KMS-11 (cell line): ENCODE measurements around the gene SCAPER.

Source experiments
- H2AFZ ChIP-seq: fragments of 200-600 bp; sonication (generic); 2 replicates; pipeline ENCODE4 v1.6.1; 2016; ENCODE audit warnings: antibody characterized with exemption, mixed run types, low read depth
- H3K27ac ChIP-seq: fragments of 200-600 bp; sonication (generic); 2 replicates; pipeline ENCODE4 v1.6.1; 2016; ENCODE audit warnings: mild to moderate bottlenecking, mixed run types
- H3K27me3 ChIP-seq: fragments of 200-600 bp; sonication (generic); 2 replicates; pipeline ENCODE4 v1.6.1; 2017; ENCODE audit warnings: mild to moderate bottlenecking, low read depth, mixed run types, moderate library complexity; ENCODE audit not compliant: insufficient read depth
- H3K36me3 ChIP-seq: fragments of 200-600 bp; sonication (generic); 2 replicates; pipeline ENCODE4 v1.6.1; 2017; ENCODE audit warnings: mild to moderate bottlenecking, mixed run types; ENCODE audit not compliant: insufficient read depth
- H3K4me1 ChIP-seq: fragments of 200-600 bp; sonication (generic); 2 replicates; pipeline ENCODE4 v1.6.1; 2016; ENCODE audit warnings: mild to moderate bottlenecking, low read depth, mixed run types; ENCODE audit not compliant: poor library complexity, severe bottlenecking
- H3K4me2 ChIP-seq: fragments of 200-600 bp; sonication (generic); 2 replicates; pipeline ENCODE4 v1.7.0; 2016; ENCODE audit warnings: mild to moderate bottlenecking, mixed run types
- H3K4me3 ChIP-seq: fragments of 200-600 bp; sonication (generic); IDR thresholded peaks from 2 replicates; pipeline ENCODE4 v1.6.1; 2017; ENCODE audit warnings: low read depth, low read length, mixed read lengths; ENCODE audit not compliant: insufficient read depth
- H3K79me2 ChIP-seq: fragments of 200-600 bp; sonication (generic); 2 replicates; pipeline ENCODE4 v1.6.1; 2016; ENCODE audit warnings: low read depth, mixed run types; ENCODE audit not compliant: insufficient read depth
- H3K9ac ChIP-seq: fragments of 200-600 bp; sonication (generic); 2 replicates; pipeline ENCODE4 v1.6.1; 2016; ENCODE audit warnings: mild to moderate bottlenecking, mixed run types
- H4K20me1 ChIP-seq: fragments of 200-600 bp; sonication (generic); 2 replicates; pipeline ENCODE4 v1.6.1; 2016; ENCODE audit warnings: mild to moderate bottlenecking, mixed run types; ENCODE audit not compliant: insufficient read depth
- TF ChIP-seq, protein P1 (sequence below): fragments of 200-600 bp; sonication (generic); conservative IDR thresholded peaks from 2 replicates; pipeline ENCODE4 v1.6.1; 2017; ENCODE audit warnings: low read depth, mild to moderate bottlenecking, antibody characterized with exemption, low read length, moderate library complexity, mixed read lengths

The SCAPER gene

DNA sequence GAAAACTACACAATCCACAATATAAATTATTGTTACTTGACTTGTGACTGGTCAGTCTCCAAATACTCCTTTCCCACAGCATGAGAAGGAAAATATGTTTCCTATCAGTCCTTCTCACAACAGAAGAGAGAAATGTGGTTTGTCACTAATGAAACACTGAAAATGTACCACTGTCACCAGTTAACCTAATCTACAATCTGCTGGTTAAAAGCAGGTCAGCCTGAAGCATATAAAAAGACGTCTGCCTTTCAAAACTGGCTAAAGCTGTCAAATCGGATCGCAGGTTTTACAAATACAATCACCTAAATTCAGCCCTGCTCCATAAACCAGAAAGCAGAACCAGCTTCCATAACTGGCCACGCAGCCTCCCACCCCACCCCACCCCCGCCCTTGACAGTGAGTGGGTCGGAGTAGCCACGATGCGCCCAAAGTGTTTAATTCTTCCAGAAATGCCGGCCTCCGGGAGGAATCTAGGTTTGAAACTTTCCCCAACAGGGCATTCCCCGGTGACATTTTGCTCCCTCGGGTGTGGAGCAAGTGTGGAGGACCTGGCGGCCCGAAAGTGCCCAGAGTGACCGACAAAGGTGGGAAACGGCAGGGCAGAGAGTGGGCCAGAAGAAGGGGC lies 594.6 kb downstream of the SCAPER start:
- H2AFZ ChIP-seq = peak overlapping the region; percentile 99
- no peaks in the 10 kb centered on the region for H3K36me3 ChIP-seq
- no peak overlapping the region for H3K4me3 ChIP-seq
- peak overlapping the region; percentile 74 for H3K4me2 ChIP-seq
- H3K27ac ChIP-seq = peak overlapping the region; percentile 77
- H3K9ac ChIP-seq = peak overlapping the region; percentile 97
- TF ChIP-seq, protein P1, sequence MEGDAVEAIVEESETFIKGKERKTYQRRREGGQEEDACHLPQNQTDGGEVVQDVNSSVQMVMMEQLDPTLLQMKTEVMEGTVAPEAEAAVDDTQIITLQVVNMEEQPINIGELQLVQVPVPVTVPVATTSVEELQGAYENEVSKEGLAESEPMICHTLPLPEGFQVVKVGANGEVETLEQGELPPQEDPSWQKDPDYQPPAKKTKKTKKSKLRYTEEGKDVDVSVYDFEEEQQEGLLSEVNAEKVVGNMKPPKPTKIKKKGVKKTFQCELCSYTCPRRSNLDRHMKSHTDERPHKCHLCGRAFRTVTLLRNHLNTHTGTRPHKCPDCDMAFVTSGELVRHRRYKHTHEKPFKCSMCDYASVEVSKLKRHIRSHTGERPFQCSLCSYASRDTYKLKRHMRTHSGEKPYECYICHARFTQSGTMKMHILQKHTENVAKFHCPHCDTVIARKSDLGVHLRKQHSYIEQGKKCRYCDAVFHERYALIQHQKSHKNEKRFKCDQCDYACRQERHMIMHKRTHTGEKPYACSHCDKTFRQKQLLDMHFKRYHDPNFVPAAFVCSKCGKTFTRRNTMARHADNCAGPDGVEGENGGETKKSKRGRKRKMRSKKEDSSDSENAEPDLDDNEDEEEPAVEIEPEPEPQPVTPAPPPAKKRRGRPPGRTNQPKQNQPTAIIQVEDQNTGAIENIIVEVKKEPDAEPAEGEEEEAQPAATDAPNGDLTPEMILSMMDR = no peak
- peaks cover 54% of the 10 kb centered on the region for H3K79me2 ChIP-seq
- H3K4me1 ChIP-seq = peaks cover 13% of the 10 kb centered on the region
- H3K27me3 ChIP-seq = no peaks in the 10 kb centered on the region
- H4K20me1 ChIP-seq = peaks cover 6% of the 10 kb centered on the region; the same call in 1 of the 2 replicates

DNA sequence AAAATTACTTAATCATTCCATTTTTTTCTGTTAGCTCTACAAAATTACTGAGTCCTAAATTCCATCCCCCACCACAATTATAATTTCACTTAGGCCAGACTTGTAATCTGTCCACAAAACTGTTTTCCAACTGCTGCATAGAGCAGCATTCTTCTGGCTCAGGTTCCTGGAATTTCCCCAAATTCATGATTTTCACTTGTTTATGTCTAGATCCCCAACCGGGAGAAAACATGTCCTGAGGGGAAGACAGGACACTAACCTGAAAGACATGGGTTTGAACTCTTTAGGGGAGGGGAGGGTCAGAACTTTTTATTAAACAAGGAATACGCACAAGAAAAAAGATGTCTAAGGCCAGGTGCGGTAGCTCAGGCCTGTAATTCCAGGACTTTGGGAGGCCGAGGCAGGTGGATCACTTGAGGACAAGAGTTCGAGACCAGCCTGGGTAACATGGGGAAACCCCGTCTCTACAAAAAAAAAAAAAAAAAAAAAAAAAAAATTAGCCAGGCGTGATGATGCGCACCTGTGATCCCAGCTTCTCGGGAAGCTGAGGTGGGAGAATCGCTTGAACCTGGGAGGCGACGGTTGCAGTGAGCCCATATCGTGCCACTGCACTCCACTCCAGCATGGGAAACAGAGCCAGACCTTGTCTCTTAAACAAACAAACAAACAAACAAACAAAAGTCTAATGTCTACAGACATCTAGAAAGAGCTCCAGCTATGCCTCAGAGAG lies 595.4 kb downstream of the SCAPER start:
- no peak overlapping the region for H3K27ac ChIP-seq
- peak overlapping the region; percentile 97; the same call in 1 of the 2 replicates for H3K9ac ChIP-seq

DNA sequence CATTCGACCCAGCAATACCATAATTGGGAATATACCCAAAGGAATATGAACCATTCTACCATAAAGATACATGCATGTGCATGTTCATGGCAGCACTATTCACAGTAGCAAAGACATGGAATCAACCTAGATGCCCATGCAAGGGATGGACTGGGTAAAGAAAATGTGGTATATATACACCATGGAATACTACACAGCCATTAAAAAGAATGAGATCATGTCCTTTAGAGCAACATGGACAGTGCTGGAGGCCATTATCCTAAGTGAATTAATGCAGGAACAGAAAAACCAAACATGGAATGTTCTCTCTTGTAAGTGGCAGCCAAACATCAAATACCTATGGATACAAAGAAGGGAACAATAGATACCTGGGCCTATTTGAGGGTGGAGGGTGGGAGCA lies 601.2 kb downstream of the SCAPER start:
- no peak overlapping the region for H3K4me2 ChIP-seq
- TF ChIP-seq, protein P1 = no peak
- H4K20me1 ChIP-seq = peaks cover 23% of the 10 kb centered on the region
- no peak overlapping the region for H3K9ac ChIP-seq
- no peak overlapping the region for H2AFZ ChIP-seq
- no peak overlapping the region for H3K4me3 ChIP-seq
- no peaks in the 10 kb centered on the region for H3K36me3 ChIP-seq
- H3K27ac ChIP-seq = no peak overlapping the region
- H3K4me1 ChIP-seq = peaks cover 29% of the 10 kb centered on the region
- H3K79me2 ChIP-seq = peaks cover 94% of the 10 kb centered on the region
- no peaks in the 10 kb centered on the region for H3K27me3 ChIP-seq

More for the DNA sequence above, 595.4 kb downstream of the SCAPER start:
- H3K79me2 ChIP-seq = peaks cover 62% of the 10 kb centered on the region
- H4K20me1 ChIP-seq = peaks cover 6% of the 10 kb centered on the region; the same call in 1 of the 2 replicates
- peaks cover 13% of the 10 kb centered on the region for H3K4me1 ChIP-seq
- no peaks in the 10 kb centered on the region for H3K27me3 ChIP-seq
- TF ChIP-seq, protein P1 = no peak
- peak overlapping the region; percentile 74 for H3K4me2 ChIP-seq
- H3K4me3 ChIP-seq = no peak overlapping the region
- H2AFZ ChIP-seq = no peak overlapping the region
- no peaks in the 10 kb centered on the region for H3K36me3 ChIP-seq

DNA sequence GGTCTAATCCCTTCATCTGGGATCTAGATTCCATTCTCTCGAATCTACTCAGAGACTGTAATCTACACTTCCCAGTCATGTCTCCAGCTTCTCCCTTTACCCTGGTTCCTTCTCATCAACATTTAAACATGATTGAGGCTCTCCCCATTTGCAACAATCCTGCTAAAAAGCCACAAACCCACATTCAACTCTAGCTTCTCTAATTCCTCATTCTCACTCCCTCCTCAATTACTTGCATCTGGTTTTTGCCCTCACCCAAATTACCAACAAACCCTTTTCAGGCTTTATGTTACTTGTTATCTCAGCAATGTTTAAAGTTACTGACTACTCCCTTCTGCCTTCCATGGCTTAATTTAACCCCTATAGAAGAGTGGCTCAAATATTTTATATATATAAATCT lies 605.4 kb downstream of the SCAPER start:
- no peak overlapping the region for H3K27ac ChIP-seq
- TF ChIP-seq, protein P1 = no peak
- no peak overlapping the region for H3K4me3 ChIP-seq
- H3K36me3 ChIP-seq = no peaks in the 10 kb centered on the region
- peaks cover 29% of the 10 kb centered on the region for H3K4me1 ChIP-seq
- no peak overlapping the region for H3K9ac ChIP-seq
- H3K79me2 ChIP-seq = peaks cover 90% of the 10 kb centered on the region
- H4K20me1 ChIP-seq = peaks cover 17% of the 10 kb centered on the region
- H3K4me2 ChIP-seq = no peak overlapping the region
- H2AFZ ChIP-seq = no peak overlapping the region
- no peaks in the 10 kb centered on the region for H3K27me3 ChIP-seq
